NOMO-1 (cell line): ENCODE measurements around the gene NOS2.
"Not testable (repeated sequence)": the region's sequence is repeated elsewhere in the genome, so short reads cannot be mapped to it uniquely, and the experiment has no call there.

Experiments
- DNase-seq, 2 experiments: peaks; one replicate each; lab custom pipeline; 2025; ENCODE audit not compliant: unreplicated experiment in 2 of 2; lab: John Stamatoyannopoulos, UW

Gene NOS2

DNA sequence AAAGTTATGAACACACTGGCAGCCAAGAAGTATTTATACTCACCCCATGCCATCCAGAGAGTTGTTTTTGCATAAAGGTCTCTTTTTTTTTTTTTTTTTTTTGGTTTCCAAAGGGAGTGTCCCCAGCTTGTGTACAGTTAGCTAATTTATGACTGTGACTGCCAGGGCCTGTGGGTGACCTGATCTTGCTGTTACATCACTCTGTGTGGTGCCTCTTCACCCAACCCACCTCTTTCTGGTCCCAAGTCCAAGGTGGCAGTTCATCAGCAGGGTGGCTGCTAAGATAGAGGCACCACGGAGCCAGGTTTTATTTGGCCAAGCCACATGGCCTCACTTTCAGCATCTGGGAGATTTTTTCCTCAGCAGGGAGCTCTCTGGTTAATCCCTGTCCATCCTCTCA, at the start of gene NOS2:
TSS of gene NOS2 (minus strand) at position 8 of the 400 bp plus-strand sequence. CDS start 1,720 bp downstream, outside the sequence.
- no peak for DNase-seq

DNA sequence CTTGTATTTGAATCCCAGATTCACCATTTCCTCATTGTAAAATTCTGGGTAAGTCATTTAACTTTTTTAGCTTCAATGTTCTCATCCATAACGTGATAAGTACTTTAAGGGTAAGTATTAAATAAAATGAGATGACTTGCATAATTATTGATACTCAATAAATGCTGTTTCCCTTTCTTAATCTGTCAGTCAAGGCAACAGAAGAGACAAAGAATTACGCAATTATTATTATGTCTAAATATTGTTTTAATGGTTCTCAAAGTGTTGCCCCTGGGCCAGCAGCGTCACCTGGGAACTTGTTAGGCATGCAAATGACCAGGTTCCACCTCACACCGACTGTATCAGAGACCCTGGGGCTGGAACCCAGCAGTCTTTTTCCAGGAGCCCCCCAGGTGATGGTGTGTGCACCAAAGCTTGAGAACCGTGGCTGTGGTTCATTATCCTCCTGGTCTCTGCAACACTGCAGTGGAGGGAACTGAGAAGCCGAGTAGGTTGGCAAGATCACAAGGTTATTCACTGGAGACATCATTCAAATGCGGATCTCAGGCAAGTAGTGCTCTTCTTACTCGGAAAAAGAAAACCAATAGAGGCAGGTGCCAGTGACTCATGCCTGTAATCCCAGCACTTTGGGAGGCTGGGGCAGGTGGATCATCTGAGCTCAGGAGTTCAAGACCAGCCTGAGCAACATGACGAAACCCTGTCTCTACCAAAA, 49.3 kb upstream of the NOS2 start:
- no peak for DNase-seq

DNA sequence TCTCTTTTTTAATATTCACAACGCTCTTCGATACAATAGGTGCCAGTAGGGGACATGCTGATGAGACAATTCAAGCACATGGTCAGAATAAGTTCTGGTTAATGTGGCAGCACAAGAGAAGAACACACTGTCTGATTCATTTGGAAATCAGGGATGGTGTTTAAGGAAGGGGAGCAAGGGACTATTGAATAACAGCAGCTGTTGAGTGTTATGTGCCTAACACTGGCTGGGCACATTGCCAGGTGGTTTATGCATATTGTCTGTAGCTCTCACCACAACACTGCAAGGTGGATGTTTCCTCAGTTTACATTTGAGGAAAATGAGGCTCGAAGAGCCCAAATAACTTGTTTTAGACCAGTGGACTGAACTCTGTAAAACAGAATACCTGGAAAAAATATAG, 48.6 kb upstream of the NOS2 start:
- DNase-seq = no peak

DNA sequence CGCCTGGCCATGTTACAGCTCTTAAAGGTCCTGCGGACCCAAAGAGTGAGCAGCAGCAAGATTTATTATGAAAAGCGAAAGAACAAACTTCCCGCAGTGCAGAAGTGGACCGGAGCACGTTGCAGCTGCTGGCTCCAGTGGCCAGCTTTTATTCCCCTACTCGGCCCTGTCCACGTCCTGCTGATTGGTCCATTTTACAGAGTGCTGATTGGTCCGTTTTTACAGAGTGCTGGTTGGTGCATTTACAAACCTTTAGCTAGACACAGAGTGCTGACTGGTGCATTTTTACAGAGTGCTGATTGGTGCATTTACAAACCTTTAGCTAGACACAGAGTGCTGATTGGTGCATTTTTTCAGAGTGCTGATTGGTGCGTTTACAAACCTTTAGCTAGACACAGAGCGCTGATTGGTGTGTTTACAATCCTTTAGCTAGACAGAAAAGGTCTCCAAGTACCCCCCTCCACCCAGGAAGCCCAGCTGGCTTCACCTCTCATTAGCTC, 46.5 kb upstream of the NOS2 start:
- DNase-seq = not testable (repeated sequence)

DNA sequence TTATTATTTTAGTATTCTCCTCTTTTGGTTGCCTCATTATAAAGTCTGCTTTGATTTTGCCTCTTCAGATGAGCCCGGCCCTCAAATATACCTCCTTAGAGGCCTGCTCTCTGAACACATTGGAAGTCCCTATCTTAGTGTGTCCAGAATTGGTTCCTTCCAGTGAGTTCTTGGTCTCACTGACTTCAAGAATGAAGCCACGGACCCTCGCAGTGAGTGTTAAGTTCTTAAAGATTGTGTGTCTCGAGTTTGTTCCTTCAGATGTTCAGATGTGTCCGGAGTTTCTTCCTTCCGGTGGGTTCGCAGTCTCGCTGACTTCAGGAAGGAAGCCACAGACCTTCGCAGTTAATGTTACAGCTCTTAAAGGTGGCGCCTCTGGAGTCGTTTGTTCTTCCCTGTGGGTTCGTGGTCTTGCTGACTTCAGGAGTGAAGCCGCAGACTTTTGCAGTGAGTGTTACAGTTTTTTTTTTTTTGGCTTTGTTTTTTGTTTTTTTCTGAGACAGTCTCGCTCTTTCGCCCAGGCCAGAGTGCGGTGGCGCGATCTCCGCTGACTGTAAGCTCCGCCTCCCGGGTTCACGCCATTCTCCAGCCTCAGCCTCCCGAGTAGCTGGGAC, 45.8 kb upstream of the NOS2 start:
- DNase-seq = peak in 1 of 2 experiments; percentile 15

DNA sequence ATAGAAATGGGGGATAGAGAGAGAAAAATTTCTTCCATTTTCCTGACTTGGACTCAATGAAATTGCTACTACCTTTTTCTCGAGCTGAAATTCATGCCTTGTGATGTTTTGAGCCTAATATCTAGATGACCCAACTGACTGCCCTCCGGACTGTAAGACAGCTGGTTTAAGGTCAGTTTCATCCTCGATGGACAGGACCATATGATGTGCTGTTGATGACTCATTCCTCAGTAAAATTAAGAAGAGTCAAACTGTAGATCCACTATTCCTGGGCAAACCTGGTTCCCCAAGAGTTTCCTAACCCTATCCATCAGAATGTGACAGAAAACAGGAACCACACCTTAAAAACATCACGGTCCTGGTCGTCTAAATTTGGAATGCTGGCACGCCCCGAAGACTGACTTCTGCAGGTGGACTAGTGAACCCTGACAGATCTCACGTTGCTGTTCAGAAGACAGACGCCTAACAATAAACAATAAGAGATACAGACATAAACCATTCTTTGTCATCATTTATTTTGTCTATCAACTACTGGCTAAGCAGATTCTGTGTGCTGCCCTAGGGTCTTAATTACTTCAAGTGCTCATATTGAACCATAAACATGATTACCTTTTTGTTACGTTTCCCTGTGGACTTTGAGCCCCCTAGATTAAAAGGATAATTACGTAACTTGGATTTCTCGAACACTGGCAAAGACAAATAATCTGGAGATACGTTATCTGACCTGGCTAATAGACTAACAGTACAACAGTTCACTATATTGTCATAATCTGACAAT, 45.1 kb upstream of the NOS2 start:
- no peak for DNase-seq

DNA sequence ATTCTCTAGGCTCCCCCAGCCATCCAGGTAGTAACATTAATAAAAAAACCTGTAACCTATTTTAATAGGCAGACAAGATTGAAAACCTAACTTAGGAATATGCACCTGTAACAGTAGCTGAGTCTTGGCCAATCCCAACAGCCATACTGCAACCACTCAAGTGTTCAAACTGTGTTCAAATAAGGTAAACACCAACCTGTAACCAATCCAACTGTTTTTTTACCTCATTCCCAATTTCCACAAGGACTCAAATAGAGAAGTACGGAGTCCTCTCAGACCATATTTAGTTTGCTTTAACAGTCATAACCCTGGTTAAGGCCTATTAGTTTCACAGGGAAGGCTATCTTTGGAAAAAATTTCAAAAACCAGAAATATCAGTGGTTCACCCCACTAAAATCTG, 40.4 kb upstream of the NOS2 start:
- DNase-seq = no peak

DNA sequence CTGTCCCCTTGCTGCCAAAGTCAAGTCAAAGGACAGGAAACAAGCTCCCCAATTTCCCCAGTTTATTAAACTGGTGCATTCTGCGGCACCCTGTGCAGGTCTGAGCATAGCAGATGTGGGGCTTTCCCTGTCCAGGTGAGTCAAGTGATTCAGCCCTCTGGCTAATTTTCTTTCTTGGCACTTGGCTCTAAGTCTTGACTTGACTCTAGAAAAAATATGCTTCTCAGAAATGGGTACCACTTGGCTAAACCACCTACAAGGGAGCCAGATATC, 40.0 kb upstream of the NOS2 start:
- DNase-seq = not testable (repeated sequence)

DNA sequence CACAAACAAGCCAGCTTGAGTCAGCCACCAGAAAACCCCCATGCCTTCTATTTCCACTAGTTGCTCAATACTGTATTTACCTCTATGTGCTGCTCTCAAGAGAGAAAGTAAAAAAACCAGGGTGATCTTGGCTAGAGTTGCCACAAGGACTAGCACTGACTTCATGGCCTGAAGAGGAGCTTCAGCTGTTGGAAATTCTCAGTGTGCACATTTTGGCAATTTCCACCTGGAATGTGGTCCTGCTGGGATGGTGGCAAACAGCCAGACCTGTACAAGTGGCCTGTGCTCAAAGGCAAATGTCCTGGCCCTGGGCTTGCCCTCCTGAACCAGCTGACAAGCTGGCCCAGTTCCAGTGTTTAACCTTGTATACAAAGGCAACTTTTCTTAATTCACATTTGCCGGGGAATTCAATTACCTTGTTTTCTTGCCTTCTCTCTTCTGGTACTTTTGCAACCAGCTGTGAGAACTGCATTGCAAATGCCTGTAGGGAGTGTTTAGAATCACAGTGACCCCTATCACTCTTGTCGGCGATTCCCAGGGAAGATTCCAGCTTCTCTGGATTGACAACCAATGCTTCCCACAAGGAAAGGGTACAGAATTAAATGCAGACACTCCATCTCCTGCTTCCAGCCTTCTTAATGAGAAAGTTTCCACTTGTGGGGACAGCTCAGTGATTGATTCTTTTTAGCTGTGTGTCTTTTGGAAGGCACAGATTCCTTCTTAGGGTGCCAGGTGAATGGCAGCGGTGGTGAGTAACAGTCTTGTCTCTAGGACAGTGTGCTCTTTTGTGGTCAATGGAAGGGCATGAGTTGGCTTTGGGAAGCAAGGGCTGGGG, 39.5 kb upstream of the NOS2 start:
- not testable (repeated sequence) for DNase-seq

DNA sequence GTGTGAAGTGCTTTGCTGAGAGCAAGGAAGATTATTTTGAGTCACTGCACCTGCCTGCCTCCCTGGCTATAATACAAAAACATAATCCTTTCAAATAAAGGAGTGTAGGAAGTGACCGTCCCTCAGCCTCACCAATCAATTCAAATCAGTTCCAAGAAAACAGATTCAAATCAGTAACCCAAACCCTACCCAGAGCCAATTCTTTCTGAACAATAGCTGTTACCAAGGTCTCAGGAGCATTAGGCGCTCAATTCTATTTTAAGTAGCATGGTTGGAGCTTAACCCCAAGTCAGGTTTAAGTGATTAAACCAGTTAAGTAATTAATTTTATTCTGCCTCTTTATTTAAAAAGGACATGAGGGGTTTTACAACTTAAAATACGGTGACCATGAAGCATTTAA, 38.3 kb upstream of the NOS2 start:
- DNase-seq = not testable (repeated sequence)

DNA sequence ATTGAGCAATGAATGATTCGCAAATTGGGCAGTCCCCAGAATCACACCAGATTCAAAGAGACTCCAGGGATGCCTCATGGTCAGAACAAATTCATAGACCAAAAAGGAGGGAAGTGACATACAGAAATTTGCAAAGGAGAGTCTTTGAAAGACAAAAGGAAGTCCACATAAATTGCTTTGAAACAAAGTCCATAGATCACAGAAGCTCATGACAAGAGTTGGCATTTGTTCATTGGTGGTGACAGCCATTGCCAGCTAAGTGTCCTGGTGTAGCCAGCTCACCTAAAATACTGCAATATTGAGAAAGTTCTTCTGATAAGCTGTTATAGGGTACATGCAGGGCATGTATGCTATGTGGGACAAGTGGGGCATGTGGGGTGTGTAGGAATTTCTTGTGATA, 37.4 kb upstream of the NOS2 start:
- DNase-seq = not testable (repeated sequence)

DNA sequence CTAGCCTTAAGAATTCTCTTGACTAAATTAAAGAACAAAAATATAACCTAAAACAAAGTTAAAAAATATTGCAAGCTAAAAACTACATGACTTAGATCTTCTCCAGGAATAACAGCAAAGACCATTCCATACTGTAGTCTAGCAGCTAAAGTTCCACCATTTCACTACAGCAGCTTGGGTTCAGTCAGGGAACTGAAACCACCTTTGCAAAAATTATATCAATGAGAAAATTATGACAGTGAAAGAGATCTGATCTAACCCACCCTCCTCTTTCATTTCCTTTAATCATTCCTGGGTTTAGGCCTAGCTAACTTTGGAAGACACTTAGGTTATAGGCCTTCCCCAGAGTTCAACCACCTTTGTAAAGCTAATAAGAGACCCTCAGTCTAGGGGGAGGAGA, 36.3 kb upstream of the NOS2 start:
- DNase-seq = no peak

DNA sequence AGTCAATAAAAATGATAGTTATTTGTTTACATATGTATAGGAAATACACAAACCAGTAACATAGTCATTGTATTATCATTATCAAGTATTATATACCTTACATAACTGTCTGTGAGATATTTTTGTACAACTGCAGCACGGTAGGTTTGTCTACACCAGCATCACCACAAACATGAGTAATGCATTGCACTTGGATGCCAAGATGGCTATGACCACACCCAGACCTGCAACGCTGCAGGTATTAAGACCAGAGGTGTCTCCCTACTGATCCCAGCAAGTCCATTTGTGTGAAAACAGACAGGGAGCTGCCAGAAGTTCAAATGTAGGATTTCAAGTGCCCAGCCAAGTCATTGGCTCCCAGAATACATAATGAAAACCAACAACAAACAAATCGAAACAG, 34.2 kb upstream of the NOS2 start:
- DNase-seq = no peak

DNA sequence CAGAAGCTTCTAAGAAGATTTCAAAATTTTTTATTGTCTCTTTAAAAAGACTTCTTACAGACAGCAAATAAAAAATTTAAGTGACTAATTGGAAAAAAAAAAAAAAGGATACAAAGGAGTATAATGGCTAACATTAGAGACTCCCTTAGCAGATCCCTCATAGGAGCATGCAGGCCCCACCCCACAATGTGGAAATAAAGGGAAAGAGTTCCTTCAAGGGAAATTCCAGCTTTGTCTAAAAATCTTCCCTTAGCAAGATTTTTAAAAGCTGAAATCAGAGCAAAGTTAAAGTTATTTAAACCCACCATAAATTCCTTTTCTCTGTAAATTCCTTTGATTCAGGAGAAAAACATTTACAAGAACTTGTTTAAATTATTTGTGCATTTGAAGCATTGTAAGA, 32.5 kb upstream of the NOS2 start:
- DNase-seq = no peak

DNA sequence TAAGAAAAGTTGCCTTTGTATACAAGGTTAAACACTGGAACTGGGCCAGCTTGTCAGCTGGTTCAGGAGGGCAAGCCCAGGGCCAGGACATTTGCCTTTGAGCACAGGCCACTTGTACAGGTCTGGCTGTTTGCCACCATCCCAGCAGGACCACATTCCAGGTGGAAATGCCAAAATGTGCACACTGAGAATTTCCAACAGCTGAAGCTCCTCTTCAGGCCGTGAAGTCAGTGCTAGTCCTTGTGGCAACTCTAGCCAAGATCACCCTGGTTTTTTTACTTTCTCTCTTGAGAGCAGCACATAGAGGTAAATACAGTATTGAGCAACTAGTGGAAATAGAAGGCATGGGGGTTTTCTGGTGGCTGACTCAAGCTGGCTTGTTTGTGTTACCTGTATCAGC, 29.6 kb upstream of the NOS2 start:
- DNase-seq = not testable (repeated sequence)

DNA sequence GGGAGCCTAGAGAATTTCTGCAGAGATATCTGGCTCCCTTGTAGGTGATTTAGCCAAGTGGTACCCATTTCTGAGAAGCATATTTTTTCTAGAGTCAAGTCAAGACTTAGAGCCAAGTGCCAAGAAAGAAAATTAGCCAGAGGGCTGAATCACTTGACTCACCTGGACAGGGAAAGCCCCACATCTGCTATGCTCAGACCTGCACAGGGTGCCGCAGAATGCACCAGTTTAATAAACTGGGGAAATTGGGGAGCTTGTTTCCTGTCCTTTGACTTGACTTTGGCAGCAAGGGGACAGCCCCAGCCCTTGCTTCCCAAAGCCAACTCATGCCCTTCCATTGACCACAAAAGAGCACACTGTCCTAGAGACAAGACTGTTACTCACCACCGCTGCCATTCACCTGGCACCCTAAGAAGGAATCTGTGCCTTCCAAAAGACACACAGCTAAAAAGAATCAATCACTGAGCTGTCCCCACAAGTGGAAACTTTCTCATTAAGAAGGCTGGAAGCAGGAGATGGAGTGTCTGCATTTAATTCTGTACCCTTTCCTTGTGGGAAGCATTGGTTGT, 28.9 kb upstream of the NOS2 start:
- DNase-seq = not testable (repeated sequence)

DNA sequence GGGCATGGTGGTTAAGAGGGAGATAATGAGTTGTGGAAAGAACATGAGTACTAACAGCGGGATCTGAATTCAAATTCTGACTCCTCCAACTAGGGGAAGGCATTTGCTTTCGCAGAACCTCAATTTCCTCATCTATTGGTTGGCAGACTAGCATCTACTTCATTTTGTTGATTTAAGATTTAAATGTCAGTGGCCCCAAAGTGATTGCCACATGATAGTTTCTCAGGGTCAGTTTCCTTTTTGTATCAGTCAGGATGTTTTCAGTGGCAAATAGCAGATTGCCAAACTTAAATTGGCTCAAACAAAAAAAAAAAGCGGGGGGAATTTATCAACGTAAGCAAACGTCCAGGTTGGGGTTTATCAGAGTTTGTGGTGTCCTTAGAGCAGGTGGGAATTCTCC, 25.1 kb upstream of the NOS2 start:
- peak; percentile 23 to 32 for DNase-seq

DNA sequence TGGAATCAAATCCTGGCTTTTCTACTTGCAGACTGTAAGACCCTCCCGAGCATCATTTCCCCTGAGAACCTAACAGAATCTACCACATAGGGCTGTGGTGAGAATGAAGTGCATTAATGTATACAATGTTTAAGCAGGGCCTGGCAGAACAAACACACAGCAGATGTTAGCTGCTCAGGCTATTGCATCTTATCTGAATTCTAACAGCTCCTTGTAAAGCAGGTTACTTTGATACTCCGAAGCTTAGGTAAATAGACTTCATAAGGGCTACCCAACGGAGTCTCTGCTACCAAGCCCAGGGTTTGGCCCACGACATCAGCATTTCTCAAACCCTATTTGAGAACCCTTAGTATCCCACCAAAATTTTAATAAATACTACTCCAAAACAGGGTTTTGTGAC, 24.4 kb upstream of the NOS2 start:
- no peak for DNase-seq

DNA sequence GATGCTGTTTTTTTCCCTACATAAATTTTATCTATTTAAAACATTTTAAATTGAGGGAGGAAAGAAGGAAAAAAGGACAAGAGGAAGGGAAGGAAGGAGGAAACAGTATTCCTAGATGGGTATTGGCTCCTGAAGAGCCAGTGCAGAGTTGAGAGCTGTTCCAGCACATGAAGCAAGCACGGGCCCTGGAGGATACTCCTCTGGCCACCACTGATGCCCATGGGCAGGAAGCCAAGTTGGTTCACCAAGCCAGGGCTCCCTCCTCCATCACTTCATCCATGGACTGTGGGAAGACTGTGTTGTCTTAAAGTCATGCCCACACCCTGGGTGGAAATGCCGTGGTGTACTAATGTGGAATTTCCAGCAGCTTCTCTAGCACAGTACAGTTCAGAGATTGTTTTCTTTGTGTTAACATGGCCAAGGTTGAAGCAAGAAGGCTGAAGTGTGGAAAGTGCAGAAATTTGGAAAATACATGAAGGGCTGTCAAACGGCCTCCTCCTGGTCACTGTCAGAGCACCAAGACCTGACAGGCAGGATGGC, 23.9 kb upstream of the NOS2 start:
- no peak for DNase-seq

DNA sequence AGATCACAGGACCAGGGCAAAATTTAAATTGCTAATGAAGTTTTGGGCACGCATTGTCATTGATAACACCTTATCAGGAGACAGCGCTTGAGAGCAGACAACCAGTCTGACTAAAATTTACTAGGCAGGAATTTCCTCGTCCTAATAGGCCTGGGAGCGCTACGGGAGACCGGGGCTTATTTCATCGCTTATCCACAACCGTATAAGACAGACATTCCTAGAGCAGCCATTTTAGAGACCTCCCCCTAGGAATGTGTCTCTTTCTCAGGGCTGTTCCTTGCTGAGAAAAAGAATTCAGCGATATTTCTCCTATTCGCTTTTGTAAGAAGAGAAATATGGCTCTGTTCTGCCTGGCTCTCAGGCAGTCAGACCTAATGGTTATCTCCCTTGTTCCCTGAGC, 21.8 kb upstream of the NOS2 start:
- not testable (repeated sequence) for DNase-seq
